GM10248 (cell line): ENCODE measurements around the gene FAM107B.

Experiments
- CTCF ChIA-PET: fragments of 300-600 bp; sonication (Branson Sonifier 250); formaldehyde crosslinking; extraction: SDS; loops from one replicate; lab custom pipeline; 2021; ENCODE audit warnings: antibody characterized with exemption; lab: Yijun Ruan, JAX
- POLR2A ChIA-PET: fragments of 350-650 bp; sonication (Branson Sonifier 250); formaldehyde crosslinking; extraction: SDS; loops from one replicate; lab custom pipeline; 2020; ENCODE audit warnings: antibody characterized with exemption; lab: Yijun Ruan, JAX
- DNase-seq: peaks from one replicate; pipeline ENCODE4 v3.0.0; 2012; ENCODE audit errors: extremely low spot score
- TF ChIP-seq, protein P1 (sequence below): IDR thresholded peaks from 2 replicates; pipeline ENCODE4 v1.5.1; 2012; ENCODE audit warnings: mild to moderate bottlenecking, low read depth; ENCODE audit errors: extremely low read depth, missing control alignments, control extremely low read depth

FAM107B gene

GRCh38 chr10:14624600-14624999, 150.1 kb downstream of the FAM107B start:
- TF ChIP-seq, protein P1, sequence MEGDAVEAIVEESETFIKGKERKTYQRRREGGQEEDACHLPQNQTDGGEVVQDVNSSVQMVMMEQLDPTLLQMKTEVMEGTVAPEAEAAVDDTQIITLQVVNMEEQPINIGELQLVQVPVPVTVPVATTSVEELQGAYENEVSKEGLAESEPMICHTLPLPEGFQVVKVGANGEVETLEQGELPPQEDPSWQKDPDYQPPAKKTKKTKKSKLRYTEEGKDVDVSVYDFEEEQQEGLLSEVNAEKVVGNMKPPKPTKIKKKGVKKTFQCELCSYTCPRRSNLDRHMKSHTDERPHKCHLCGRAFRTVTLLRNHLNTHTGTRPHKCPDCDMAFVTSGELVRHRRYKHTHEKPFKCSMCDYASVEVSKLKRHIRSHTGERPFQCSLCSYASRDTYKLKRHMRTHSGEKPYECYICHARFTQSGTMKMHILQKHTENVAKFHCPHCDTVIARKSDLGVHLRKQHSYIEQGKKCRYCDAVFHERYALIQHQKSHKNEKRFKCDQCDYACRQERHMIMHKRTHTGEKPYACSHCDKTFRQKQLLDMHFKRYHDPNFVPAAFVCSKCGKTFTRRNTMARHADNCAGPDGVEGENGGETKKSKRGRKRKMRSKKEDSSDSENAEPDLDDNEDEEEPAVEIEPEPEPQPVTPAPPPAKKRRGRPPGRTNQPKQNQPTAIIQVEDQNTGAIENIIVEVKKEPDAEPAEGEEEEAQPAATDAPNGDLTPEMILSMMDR = no peak
- DNase-seq = no peak
- POLR2A ChIA-PET = no interaction called here
- CTCF ChIA-PET = interaction anchor here (1.2 to 3.5 kb wide), 2 partner anchors 13 to 18 kb away, joined by 3 to 13 read pairs; no protein-coding TSS in a partner anchor

GRCh38 chr10:14623931-14624330, 150.8 kb downstream of the FAM107B start:
- ChIA-PET CTCF (interaction anchor here (1.2 to 3.5 kb wide), 3 partner anchors 8 to 19 kb away, joined by 3 to 13 read pairs (median 6); no protein-coding TSS in a partner anchor), POLR2A (interaction anchor here (0.5 kb wide), 1 partner anchor 475 kb away, joined by 4 read pairs; no protein-coding TSS in a partner anchor)
- DNase-seq = no peak
- TF ChIP-seq, protein P1 = no peak

- ChIA-PET POLR2A (no interaction called here), CTCF (no interaction called here)
- DNase-seq = no peak
- TF ChIP-seq, protein P1 = no peak
Measured at GRCh38 chr10:14621037-14621436, 153.7 kb downstream of the FAM107B start.

- ChIA-PET POLR2A (no interaction called here), CTCF (interaction anchor here (1.3 kb wide), 1 partner anchor 15 kb away, joined by 3 read pairs; no protein-coding TSS in a partner anchor)
- TF ChIP-seq, protein P1 = no peak
- no peak for DNase-seq
Measured at GRCh38 chr10:14618674-14619073, 156.0 kb downstream of the FAM107B start.

DNA sequence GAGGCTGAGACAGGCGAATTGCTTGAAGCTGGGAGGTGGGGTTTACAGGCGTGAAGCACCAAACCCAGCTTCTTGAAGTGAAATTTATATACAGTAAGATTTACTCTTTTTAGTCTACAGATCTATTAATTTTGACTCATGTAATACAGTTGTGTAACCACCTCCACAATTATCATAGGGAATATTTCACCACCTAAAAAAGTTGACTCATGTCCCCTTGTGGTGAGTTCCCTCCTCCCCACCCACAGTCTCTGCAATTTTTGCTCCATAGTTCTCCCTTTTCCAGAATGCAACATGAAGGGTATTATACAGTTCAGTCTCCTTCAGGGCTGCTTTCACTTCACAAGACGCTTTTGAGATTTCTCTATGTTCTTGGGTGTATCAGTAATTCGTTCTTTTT, 156.8 kb downstream of the FAM107B start:
- ChIA-PET CTCF (interaction anchor here (0.9 to 1.1 kb wide), 2 partner anchors 21 to 257 kb away, joined by 3 to 6 read pairs; no protein-coding TSS in a partner anchor), POLR2A (no interaction called here)
- no peak for DNase-seq
- TF ChIP-seq, protein P1 = no peak

GRCh38 chr10:14616955-14617730, 157.6 kb downstream of the FAM107B start:
- TF ChIP-seq, protein P1 = no peak

More at GRCh38 chr10:14616955-14617730, 157.6 kb downstream of the FAM107B start:
- no peak for DNase-seq
- ChIA-PET CTCF (interaction anchor here (0.9 to 1.1 kb wide), 2 partner anchors 22 to 258 kb away, joined by 3 to 6 read pairs; no protein-coding TSS in a partner anchor), POLR2A (no interaction called here)
